ENCODE measurements around the gene PMEL.

DNA sequence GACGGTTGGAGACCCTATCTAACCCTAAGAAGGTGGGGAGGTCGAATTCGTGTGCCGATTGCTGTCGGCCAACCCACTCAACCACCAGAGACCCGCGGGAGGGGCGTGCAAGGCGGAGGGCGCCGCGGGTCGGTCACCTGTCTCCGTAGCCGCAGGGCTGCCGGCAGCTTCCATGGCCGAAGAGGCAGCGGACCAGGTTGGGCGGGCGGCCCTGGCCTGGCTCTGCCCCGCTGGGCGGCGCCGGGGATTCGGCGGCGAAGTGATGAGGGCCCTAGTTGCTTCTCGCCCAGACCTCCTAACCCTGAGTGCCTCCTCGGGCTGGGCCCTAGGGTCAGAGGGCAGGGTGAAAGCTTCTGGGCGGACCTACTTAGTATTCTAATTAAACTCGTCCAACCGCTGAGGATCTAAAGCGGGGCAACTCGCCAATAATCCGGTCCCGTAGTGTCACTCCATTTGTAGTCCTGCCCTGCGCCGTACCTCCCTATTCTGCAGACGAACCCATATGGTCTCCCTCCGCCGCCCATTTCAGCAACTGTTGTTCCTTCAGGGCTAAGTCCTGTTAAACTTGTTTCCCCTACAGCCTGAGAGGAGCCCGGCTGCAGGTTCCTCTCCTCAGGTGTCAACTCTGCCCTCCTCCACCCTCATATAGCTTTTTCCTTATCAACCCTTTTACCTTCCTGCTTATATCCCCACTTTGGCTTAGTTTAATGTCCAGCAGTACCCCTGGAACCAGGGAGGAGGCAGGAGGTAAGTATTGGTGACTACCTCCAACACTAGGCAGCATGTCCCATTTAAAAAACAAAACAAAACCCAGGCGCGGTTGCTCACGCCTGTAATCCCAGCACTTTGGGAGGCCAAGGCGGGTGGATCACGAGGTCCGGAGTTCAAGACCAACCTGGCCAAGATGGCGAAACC lies 38.0 kb downstream of the PMEL start, which contains the start of gene PYM1:
- TF ChIP-seq, protein P1, sequence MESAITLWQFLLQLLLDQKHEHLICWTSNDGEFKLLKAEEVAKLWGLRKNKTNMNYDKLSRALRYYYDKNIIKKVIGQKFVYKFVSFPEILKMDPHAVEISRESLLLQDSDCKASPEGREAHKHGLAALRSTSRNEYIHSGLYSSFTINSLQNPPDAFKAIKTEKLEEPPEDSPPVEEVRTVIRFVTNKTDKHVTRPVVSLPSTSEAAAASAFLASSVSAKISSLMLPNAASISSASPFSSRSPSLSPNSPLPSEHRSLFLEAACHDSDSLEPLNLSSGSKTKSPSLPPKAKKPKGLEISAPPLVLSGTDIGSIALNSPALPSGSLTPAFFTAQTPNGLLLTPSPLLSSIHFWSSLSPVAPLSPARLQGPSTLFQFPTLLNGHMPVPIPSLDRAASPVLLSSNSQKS (CRISPR knock-in tag; IDR thresholded peaks at IDR 0.05), result no peak
- no peak for TF ChIP-seq TAF15 (IDR thresholded peaks at IDR 0.05; ENCODE audit: low read depth, low read length)
- peak in 1 of 2 experiments; percentile 27; a peak in 1 of 4 replicates for TF ChIP-seq SIN3A (IDR thresholded peaks at IDR 0.05; ENCODE audit: borderline replicate concordance in 2 of 2, control insufficient read depth in 1 of 2, low read depth in 2 of 2, low read length in 2 of 2)
- TF ChIP-seq, protein P2, sequence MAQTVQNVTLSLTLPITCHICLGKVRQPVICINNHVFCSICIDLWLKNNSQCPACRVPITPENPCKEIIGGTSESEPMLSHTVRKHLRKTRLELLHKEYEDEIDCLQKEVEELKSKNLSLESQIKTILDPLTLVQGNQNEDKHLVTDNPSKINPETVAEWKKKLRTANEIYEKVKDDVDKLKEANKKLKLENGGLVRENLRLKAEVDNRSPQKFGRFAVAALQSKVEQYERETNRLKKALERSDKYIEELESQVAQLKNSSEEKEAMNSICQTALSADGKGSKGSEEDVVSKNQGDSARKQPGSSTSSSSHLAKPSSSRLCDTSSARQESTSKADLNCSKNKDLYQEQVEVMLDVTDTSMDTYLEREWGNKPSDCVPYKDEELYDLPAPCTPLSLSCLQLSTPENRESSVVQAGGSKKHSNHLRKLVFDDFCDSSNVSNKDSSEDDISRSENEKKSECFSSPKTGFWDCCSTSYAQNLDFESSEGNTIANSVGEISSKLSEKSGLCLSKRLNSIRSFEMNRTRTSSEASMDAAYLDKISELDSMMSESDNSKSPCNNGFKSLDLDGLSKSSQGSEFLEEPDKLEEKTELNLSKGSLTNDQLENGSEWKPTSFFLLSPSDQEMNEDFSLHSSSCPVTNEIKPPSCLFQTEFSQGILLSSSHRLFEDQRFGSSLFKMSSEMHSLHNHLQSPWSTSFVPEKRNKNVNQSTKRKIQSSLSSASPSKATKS (CRISPR knock-in tag; IDR thresholded peaks at IDR 0.05), result no peak
- TF ChIP-seq FOXA3 (CRISPR knock-in tag; conservative IDR thresholded peaks at IDR 0.05 in 1 of 2, IDR thresholded peaks at IDR 0.05 in 1 of 2), result 0 out of 4 replicates have a peak, but pooled peaks of 1 of the 2 experiments have one; percentile 13
- TF ChIP-seq, protein P3, sequence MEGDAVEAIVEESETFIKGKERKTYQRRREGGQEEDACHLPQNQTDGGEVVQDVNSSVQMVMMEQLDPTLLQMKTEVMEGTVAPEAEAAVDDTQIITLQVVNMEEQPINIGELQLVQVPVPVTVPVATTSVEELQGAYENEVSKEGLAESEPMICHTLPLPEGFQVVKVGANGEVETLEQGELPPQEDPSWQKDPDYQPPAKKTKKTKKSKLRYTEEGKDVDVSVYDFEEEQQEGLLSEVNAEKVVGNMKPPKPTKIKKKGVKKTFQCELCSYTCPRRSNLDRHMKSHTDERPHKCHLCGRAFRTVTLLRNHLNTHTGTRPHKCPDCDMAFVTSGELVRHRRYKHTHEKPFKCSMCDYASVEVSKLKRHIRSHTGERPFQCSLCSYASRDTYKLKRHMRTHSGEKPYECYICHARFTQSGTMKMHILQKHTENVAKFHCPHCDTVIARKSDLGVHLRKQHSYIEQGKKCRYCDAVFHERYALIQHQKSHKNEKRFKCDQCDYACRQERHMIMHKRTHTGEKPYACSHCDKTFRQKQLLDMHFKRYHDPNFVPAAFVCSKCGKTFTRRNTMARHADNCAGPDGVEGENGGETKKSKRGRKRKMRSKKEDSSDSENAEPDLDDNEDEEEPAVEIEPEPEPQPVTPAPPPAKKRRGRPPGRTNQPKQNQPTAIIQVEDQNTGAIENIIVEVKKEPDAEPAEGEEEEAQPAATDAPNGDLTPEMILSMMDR (IDR thresholded peaks at IDR 0.05 in 2 of 3, conservative IDR thresholded peaks at IDR 0.05 in 1 of 3; ENCODE audit: insufficient read depth in 2 of 3, low read depth in 1 of 3, low read length in 3 of 3), result no peak
- TF ChIP-seq ZNF407 (IDR thresholded peaks at IDR 0.05; ENCODE audit: low read depth), result no peak
